ENCODE data around the gene SPOCK1.

The SPOCK1 gene

GRCh38 chr5:137090721-137091120, 408.4 kb downstream of the SPOCK1 start:
- no peak overlapping the region for H3K9ac ChIP-seq
- no peak overlapping the region for H3K27ac ChIP-seq
- no peaks in the 10 kb centered on the region for H3K27me3 ChIP-seq (ENCODE audit: insufficient read depth, low read depth)
- no peak overlapping the region for H3K4me2 ChIP-seq
- no peaks in the 10 kb centered on the region for H3K79me2 ChIP-seq (ENCODE audit: insufficient read depth, low read depth)
- no peak for TF ChIP-seq CTCF (conservative IDR thresholded peaks at IDR 0.05; ENCODE audit: low read depth, low read length)
- no peaks in the 10 kb centered on the region for H3K36me3 ChIP-seq (ENCODE audit: insufficient read depth)
- no peaks in the 10 kb centered on the region for H3K4me1 ChIP-seq (ENCODE audit: low read depth, poor library complexity, severe bottlenecking)
- H3K4me3 ChIP-seq (IDR thresholded peaks at IDR 0.05; ENCODE audit: insufficient read depth, low read depth, low read length), result no peak overlapping the region
- no peak overlapping the region for H2AFZ ChIP-seq (ENCODE audit: low read depth)
- no peaks in the 10 kb centered on the region for H4K20me1 ChIP-seq (ENCODE audit: insufficient read depth)

DNA sequence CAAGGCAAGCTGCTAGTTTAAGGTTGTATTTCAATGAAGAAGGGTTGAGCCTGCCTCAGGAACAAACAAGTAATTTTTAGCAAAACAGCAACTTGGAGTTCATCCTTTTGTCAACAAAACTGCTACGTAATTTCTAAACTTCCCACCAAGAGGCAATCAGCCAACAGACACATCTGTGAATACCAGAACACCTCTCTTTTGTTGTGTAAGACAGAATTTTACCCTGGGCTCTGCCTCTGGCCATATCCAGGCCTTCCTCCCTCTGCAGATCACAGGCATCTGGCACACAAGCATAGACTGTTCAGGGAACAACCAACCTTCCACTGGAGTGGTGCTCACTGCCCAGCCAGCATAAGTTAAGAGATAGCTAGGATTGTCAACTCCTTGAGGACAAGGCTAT, 409.0 kb downstream of the SPOCK1 start:
- no peak overlapping the region for H3K4me2 ChIP-seq
- H3K9ac ChIP-seq, result no peak overlapping the region
- no peaks in the 10 kb centered on the region for H3K36me3 ChIP-seq (ENCODE audit: insufficient read depth)
- no peak overlapping the region for H3K4me3 ChIP-seq (IDR thresholded peaks at IDR 0.05; ENCODE audit: insufficient read depth, low read depth, low read length)
- H4K20me1 ChIP-seq (ENCODE audit: insufficient read depth), result no peaks in the 10 kb centered on the region
- no peaks in the 10 kb centered on the region for H3K4me1 ChIP-seq (ENCODE audit: low read depth, poor library complexity, severe bottlenecking)
- no peaks in the 10 kb centered on the region for H3K27me3 ChIP-seq (ENCODE audit: insufficient read depth, low read depth)
- no peak for TF ChIP-seq CTCF (conservative IDR thresholded peaks at IDR 0.05; ENCODE audit: low read depth, low read length)
- H3K27ac ChIP-seq, result no peak overlapping the region
- H3K79me2 ChIP-seq (ENCODE audit: insufficient read depth, low read depth), result no peaks in the 10 kb centered on the region
- no peak overlapping the region for H2AFZ ChIP-seq (ENCODE audit: low read depth)

GRCh38 chr5:137088175-137088574, 411.0 kb downstream of the SPOCK1 start:
- Histone ChIP-seq H3K36me3 (ENCODE audit: insufficient read depth) (no peaks in the 10 kb centered on the region), H3K27ac (no peak overlapping the region), H2AFZ (ENCODE audit: low read depth) (no peak overlapping the region), H4K20me1 (ENCODE audit: insufficient read depth) (no peaks in the 10 kb centered on the region), H3K9ac (no peak overlapping the region), H3K4me2 (no peak overlapping the region), H3K4me1 (ENCODE audit: low read depth, poor library complexity, severe bottlenecking) (no peaks in the 10 kb centered on the region), H3K27me3 (ENCODE audit: insufficient read depth, low read depth) (no peaks in the 10 kb centered on the region), H3K79me2 (ENCODE audit: insufficient read depth, low read depth) (no peaks in the 10 kb centered on the region), H3K4me3 (IDR thresholded peaks at IDR 0.05; ENCODE audit: insufficient read depth, low read depth, low read length) (no peak overlapping the region)
- no peak for TF ChIP-seq CTCF (conservative IDR thresholded peaks at IDR 0.05; ENCODE audit: low read depth, low read length)

DNA sequence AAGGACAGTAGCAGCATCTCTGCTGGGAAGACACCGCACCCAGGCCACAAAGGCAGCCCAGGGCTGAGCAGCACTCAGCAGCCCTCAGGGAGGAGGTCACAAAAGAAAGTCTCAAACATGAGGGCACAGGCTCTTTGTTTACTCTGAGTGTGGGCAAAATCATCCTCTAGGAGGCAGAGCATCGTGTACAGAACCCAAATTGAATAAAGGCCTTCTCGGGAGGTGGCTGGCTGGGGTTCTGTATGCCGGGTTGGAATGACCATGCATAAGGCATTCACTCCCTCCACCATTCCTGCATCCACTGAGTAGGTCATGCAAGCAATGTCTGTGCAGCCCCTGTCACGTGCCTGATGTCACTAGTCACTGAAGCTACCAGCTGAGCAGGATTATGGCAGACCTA, 412.8 kb downstream of the SPOCK1 start:
- H3K27me3 ChIP-seq (ENCODE audit: insufficient read depth, low read depth), result no peaks in the 10 kb centered on the region
- H3K4me1 ChIP-seq (ENCODE audit: low read depth, poor library complexity, severe bottlenecking), result no peaks in the 10 kb centered on the region
- no peak overlapping the region for H3K4me2 ChIP-seq
- H2AFZ ChIP-seq (ENCODE audit: low read depth), result no peak overlapping the region
- H3K79me2 ChIP-seq (ENCODE audit: insufficient read depth, low read depth), result no peaks in the 10 kb centered on the region
- no peaks in the 10 kb centered on the region for H4K20me1 ChIP-seq (ENCODE audit: insufficient read depth)
- no peak for TF ChIP-seq CTCF (conservative IDR thresholded peaks at IDR 0.05; ENCODE audit: low read depth, low read length)
- H3K9ac ChIP-seq, result no peak overlapping the region
- no peak overlapping the region for H3K4me3 ChIP-seq (IDR thresholded peaks at IDR 0.05; ENCODE audit: insufficient read depth, low read depth, low read length)
- H3K36me3 ChIP-seq (ENCODE audit: insufficient read depth), result no peaks in the 10 kb centered on the region
- no peak overlapping the region for H3K27ac ChIP-seq

DNA sequence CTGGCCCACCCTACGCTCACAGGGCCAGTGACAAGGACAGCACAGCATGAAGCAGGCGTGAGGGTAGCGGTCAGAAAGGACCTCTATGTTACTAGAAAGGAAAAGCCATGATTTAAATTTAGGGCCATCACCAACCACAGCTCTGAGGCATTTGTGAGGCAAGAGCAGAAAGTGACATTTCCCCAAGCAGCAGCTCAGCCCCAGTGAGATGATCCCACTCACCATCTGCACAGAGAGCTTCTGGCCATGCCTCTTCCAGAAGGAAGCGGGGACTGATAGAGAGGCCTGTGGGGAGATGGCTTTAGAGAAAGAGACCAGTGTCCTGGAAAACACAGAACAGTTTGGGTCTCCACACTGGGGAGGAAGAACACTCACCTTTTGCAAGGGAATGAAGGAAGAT, 413.9 kb downstream of the SPOCK1 start:
- no peaks in the 10 kb centered on the region for H3K79me2 ChIP-seq (ENCODE audit: insufficient read depth, low read depth)
- no peaks in the 10 kb centered on the region for H3K4me1 ChIP-seq (ENCODE audit: low read depth, poor library complexity, severe bottlenecking)
- no peaks in the 10 kb centered on the region for H3K27me3 ChIP-seq (ENCODE audit: insufficient read depth, low read depth)
- no peak for TF ChIP-seq CTCF (conservative IDR thresholded peaks at IDR 0.05; ENCODE audit: low read depth, low read length)
- no peak overlapping the region for H3K4me3 ChIP-seq (IDR thresholded peaks at IDR 0.05; ENCODE audit: insufficient read depth, low read depth, low read length)
- H3K27ac ChIP-seq, result no peak overlapping the region
- no peak overlapping the region for H2AFZ ChIP-seq (ENCODE audit: low read depth)
- H3K9ac ChIP-seq, result no peak overlapping the region
- no peaks in the 10 kb centered on the region for H4K20me1 ChIP-seq (ENCODE audit: insufficient read depth)
- H3K36me3 ChIP-seq (ENCODE audit: insufficient read depth), result no peaks in the 10 kb centered on the region
- no peak overlapping the region for H3K4me2 ChIP-seq
